ENCODE results near the gene FOXP2.
"Not testable (repeated sequence)": the region's sequence is repeated elsewhere in the genome, so short reads cannot be mapped to it uniquely, and the experiment has no call there.

The FOXP2 gene

DNA sequence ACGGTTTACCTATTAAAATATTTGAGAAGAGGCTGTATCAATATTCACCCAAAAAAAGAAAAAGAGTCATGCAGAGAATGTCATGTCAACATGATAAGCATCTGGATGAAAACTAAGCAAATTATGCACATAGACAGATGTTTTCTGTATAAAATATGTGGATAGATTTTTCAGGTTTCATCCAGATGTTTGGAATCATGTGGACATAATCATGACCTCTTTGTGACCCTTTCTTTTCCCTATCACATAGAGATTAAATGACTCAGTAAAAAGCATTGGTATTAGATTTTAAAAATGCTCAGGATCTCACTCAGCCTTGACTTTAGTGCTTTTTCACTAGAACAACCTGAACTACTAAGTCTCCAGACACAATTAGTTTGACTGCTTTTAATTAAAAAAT lies 90.0 kb downstream of the FOXP2 start:
- no peak for FAIRE-seq

DNA sequence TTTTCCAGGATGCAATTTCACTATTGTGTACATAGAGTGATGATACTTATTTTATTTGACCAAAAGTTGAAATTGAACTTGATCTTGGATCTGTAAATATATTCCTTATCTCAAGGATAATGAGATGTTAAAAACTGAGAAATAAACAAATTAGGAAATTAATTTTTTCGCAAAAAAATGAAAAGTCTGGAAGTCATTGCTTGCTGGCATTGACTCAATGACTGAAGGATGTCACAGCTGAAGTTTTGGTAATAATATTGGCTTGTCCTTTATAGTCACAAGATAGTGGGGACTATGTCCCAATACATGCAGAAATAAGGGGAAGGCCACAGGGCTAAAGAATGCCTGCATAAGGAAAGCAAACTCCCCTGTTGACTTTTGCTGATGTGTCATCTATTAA lies 92.8 kb downstream of the FOXP2 start:
- no peak for FAIRE-seq

- no peak for FAIRE-seq
Observed at GRCh38 chr7:114508086-114508485, 93.5 kb downstream of the FOXP2 start.

DNA sequence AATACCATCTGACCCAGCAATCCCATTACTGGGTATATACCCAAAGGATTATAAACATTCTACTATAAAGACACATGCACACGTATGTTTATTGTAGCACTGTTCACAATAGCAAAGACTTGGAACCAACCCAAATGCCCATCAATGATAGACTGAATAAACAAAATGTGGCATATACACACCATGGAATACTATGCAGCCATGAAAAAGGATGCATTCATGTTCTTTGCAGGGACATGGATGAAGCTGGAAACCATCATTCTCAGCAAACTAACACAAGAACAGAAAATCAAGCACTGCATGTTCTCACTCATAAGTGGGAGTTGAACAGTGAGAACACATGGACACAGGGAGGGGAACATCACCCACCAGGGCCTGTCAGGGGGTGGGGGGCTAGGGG lies 96.2 kb downstream of the FOXP2 start:
- not testable (repeated sequence) for FAIRE-seq

GRCh38 chr7:114519240-114519639 lies 104.6 kb downstream of the FOXP2 start:
- no peak for FAIRE-seq

- no peak for FAIRE-seq
Observed at GRCh38 chr7:114522081-114522480, 107.5 kb downstream of the FOXP2 start.

DNA sequence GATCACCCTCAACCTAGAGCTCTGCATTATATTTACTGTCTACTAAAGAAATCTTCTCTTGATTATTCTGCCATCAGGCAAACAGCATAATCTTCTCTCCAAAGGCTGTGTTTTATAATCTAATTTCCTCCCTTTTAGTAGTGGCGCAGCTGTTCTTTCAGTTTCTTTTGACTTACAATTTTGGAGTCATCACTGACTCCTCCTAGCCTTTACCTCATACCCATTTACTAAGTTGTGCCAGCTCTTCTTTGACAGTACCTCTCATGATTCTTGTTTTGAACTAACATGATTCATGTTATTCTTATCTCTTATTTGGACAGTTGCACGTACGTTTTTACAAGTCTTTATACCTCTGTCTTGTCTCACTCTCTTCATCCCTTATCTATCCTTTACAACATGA lies 113.0 kb downstream of the FOXP2 start:
- FAIRE-seq = no peak

GRCh38 chr7:114530057-114530611 lies 115.5 kb downstream of the FOXP2 start:
- peak; percentile 95 for FAIRE-seq

DNA sequence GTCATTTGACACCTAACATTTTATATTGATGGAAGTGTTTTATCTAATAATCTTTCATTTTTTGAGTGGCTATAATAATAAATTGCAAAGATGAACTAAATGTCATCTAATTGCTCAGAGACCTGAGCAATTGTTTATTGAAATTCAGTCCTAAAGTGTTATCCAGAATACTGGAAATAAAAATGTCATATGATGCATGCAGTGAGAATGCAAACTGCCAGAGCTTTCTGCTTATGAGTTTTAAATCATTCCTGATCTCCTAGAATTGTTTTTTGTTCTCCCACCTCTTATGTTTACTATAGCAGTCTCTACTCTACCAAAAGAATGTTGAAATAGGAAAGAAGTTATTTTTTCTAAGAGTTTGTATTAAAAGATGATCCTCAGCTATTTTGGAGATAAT lies 116.7 kb downstream of the FOXP2 start:
- peak; percentile 65 for FAIRE-seq

DNA sequence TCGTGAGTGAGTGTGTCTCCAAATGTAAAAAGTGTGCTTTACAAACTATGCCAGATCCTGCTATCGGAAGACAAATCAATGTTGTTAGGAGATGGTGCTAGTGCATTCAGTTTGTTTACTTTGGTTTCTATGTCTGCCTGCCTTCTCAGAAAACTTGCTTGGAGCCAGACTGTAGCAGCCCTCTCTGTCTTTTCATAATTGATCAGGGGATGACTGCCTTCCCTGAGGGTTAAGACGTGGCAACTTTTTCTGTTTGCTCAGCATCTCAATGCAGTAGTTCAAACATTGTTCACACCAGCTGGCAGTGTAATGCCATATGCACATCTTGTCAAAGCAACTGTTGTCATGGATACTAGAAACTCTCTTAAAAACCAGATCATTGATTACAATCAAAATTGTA lies 118.5 kb downstream of the FOXP2 start:
- no peak for FAIRE-seq

DNA sequence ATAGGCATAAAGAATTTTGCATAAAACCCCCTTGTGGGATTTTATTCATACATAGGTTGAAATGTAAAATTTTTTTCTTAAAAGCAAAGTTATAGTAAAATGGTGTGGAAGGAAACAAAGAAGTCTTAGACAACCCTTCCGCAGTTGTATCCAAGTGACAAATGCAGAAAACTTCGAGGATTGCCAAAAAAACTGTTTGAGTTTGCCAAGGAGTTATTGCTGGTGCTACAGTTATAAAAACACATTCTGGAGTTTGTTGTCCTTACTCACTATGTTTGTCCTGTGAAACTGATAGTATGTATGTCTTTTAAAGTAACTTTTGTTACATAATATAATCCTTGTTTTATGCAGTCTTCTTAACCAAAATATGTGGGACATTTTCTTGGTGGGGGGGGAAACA lies 120.3 kb downstream of the FOXP2 start:
- no peak for FAIRE-seq

DNA sequence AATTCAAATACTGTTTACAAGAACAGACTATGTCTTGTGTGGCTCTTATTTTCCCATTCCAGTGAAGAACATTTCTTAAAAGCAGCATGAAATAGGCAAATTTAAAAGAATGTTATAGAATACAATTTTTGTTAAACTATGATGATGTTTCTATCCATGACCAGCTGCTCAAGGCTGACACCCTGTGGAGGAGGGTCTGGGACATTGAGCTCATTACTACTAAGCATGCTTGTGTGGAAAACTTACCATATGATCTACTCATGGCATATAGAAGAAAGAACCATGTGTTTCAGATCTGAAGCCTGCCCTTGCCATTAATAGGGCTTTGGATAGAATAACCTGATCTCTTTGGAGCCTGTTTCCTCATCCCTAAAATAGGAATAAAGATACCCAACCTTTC lies 125.0 kb downstream of the FOXP2 start:
- no peak for FAIRE-seq

- FAIRE-seq = no peak
Observed at GRCh38 chr7:114540291-114540690, 125.7 kb downstream of the FOXP2 start.

DNA sequence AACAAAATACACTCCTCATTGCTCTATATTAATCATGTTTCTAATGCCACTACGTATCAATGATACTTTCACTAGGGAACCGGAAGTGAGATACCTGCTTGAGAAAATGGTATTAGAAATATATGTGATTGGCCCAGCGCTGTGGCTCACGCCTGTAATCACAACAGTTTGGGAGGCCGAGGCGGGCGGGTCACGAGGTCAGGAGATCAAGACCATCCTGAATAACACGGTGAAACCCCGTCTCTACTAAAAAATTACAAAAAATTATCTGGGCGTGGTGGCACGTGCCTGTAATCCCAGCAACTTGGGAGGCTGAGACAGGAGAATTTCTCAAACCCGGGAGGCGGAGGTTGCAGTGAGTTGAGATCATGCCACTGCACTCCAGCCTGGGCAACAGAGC lies 132.7 kb downstream of the FOXP2 start:
- not testable (repeated sequence) for FAIRE-seq

DNA sequence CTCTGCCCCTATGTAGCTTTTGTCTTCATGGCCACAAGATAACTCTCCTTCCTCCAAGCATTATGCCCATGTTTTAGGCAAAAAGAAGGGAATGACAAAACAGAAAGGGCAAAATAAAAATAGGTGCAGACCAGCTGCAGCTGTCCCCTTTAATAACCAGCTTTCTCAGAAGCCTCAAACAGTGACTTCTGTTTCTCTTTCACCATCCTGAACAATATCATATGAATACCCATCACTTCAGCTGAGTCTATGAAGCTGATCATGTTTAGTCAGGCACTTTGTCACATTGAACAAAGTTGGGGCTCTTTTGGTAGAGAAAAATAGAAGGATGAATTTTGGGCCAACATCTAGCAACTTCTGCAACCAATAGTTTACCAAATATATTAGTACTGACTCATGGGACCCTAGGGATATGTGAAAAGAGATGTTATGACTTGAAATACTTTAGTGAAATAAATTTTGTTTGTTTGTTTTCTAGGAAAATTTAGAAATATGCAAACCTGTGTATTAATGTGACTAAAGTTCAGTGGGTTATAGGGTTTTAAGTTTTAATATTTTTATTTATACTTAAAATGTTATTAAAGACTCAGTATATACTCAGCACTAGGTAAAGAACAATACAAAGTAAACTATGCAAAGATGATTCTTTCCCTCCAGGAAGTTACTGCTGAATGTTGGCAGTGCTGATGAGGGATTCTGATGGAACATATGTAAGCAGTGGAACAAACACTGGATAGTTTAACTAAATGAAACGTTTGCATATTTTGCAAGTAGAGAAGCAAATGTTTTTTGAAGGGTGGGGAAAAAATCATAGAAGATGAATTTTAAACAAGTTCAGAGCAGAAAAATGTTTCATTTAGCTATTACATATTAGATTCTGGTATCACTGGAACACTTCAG lies 133.7 kb downstream of the FOXP2 start:
- no peak for FAIRE-seq

- no peak for FAIRE-seq
Observed at GRCh38 chr7:114554781-114555537, 140.3 kb downstream of the FOXP2 start.

GRCh38 chr7:114567416-114567815 lies 152.8 kb downstream of the FOXP2 start:
- peak; percentile 73 for FAIRE-seq

DNA sequence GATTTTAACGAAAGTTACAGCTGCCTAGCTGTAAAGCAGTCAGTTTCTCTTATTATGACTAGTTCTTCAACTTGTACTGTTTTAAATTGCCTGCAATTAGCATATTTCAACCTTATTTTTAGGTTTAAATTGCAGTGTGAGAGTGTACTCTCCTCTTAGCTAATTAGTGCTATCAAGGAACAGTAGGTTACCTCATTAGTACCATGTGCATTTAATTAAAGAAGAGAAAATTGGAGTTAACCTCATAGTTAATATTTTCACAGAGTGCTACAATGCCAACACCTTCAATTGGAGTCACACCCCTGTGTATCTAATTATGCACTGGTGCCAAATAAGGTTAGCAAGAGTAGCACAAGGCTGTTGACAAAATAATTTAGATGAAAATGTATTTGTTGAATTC lies 154.6 kb downstream of the FOXP2 start:
- FAIRE-seq = no peak

DNA sequence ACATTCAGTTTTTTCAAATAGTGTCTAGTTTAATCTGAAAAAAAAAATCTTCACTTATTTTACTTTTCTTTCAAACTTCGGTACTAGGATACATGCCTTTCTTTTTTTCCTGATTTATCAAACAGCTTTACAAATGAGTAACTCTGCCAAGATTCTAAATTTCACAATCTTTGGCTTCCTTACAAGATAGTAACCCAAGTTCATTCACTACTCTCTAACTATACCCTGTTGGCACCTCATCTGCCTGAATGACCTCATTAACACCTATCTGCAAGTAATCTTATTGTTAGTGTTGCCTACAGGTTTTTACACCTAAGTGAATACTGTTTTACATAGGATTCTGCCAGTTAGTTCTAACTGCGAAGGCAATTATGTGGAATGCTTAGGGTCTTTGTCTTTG lies 159.8 kb downstream of the FOXP2 start:
- FAIRE-seq = no peak

DNA sequence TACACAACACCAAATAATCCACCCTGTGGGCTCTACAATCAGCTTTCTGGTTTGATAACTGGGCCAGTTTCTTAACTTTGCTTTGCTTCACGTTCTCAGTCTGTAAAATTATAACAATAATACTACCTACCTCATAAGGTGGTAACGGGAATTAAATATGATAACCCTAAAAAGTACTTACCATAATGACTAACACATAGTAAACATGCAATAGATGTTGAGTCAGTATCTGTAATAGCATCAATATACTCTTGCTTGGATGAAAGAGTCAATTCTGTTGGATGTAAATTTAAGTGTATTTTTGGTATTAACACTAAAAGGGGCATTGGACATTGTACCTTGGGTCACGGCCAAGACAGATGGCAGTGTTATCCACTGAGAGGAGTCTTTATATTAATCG lies 160.5 kb downstream of the FOXP2 start:
- no peak for FAIRE-seq

DNA sequence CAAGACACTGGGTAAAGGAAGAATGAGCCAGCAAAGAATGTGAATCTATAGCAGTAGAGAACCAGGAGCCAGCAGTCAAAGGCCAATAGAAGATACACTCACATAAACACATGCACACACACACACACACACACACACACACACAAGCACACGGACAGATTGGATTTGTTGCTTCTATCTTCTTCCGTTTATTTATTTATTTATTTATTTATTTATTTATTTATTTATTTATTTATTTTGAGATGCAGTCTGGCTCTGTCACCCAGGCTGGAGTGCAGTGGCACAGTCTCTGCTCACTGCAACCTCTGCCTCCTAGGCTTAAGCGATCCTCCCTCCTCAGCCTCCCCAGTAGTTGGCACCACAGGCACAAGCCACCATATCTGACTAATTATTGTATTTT lies 166.3 kb downstream of the FOXP2 start:
- not testable (repeated sequence) for FAIRE-seq

- FAIRE-seq = no peak
Observed at GRCh38 chr7:114588506-114588905, 173.9 kb downstream of the FOXP2 start.

DNA sequence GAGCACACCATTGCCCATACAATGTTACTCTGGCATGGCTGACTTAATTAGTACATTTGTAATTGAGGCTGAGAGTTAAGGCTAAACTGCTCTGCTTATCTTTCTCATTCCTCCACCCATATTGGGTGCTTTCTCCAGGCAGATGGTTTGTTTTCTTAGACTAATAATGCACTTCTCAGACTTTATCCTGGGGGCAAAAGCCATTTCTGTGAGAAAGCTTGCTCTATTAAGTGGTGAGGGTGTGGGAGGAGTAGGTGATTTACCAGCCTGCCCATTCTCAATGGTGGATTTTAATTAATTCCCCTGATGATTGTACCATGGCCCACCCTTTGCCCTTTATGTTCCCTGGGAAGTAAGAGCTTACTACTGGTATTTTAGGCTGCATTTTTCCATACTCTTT lies 174.8 kb downstream of the FOXP2 start:
- FAIRE-seq = no peak

GRCh38 chr7:114590298-114590697 lies 175.7 kb downstream of the FOXP2 start:
- FAIRE-seq = no peak

All from endometrium (tissue), 2 donors.